HCT116 (cell line): ENCODE data around the gene SRPK2. TPM values are rescaled to one million over a fixed set of nuclear protein-coding genes. Genes with fewer than 3 reads are reported as not detected.

Experiments used
- ATAC-seq: fragments of 200-7000 bp; cut with Tn5 transposase; 2 replicates; pipeline ENCODE4 v1.9.1; 2020; ENCODE audit warnings: mild to moderate bottlenecking, moderate library complexity
- BruUV-seq: library from RNA; stranded (reverse); fragments of 400-500 nt; replicated peaks from 2 replicates; lab custom pipeline; 2021; lab: Mats Ljungman, UMichigan
- CTCF ChIA-PET: fragments of 300-600 bp; sonication (Branson Sonifier 250); formaldehyde crosslinking; loops from one replicate; lab custom pipeline; 2021; ENCODE audit warnings: antibody characterized with exemption; lab: Charles Lee
- POLR2A ChIA-PET: fragments of 300-600, 350-600 bp; sonication (Branson Sonifier 250); formaldehyde crosslinking; loops from one replicate; lab custom pipeline; 2021; ENCODE audit warnings: antibody characterized with exemption; lab: Charles Lee
- RAD21 ChIA-PET, 2 experiments: fragments of 300-600 bp; sonication (Branson Sonifier 250); formaldehyde crosslinking; loops; one replicate each; lab custom pipeline; 2023; ENCODE audit warnings: low total read pairs in 2 of 2; ENCODE audit not compliant: uncharacterized antibody in 2 of 2, unreplicated experiment in 2 of 2, low non-redundant PET in 1 of 2; lab: Charles Lee
- DNase-seq: peaks from one replicate; pipeline ENCODE4 v3.0.0-alpha.2; 2010; ENCODE audit warnings: low read depth, low spot score
- H2AFZ ChIP-seq: fragments of 200-600 bp; shearing (Covaris generic), sonication (generic); 2 replicates; pipeline ENCODE4 v1.6.1; 2017; ENCODE audit warnings: low read depth, mixed run types, mixed read lengths, antibody characterized with exemption, low read length; ENCODE audit not compliant: poor library complexity, severe bottlenecking
- H3K27ac ChIP-seq: 2 replicates; pipeline ENCODE4 v1.5.1; 2012; ENCODE audit warnings: low read depth, low read length
- H3K27me3 ChIP-seq: fragments of 200-600 bp; sonication (generic); 2 replicates; pipeline ENCODE4 v1.6.1; 2016; ENCODE audit warnings: mixed run types, low read length, mixed read lengths; ENCODE audit not compliant: insufficient read depth
- H3K36me3 ChIP-seq, 2 experiments: fragments of 200-500 bp in 1 of 2; fragments of 200-600 bp in 1 of 2; sonication (Bioruptor generic) in 1 of 2; sonication (generic) in 1 of 2; 2 replicates each; pipeline versions ENCODE4 v1.5.1 to v1.6.1; 2014 to 2016; ENCODE audit warnings: low read length in 2 of 2, inconsistent platforms in 1 of 2, mixed read lengths in 1 of 2, mixed run types in 1 of 2; ENCODE audit not compliant: insufficient read depth in 2 of 2, control insufficient read depth in 1 of 2
- H3K4me1 ChIP-seq, 2 experiments: fragments of 200-600 bp in 1 of 2; sonication (generic) in 1 of 2; 2 replicates each; pipeline versions ENCODE4 v1.5.1 to v1.6.1; 2012 to 2017; ENCODE audit warnings: low read length in 2 of 2, inconsistent platforms in 1 of 2, mild to moderate bottlenecking in 1 of 2, mixed read lengths in 1 of 2, mixed run types in 1 of 2, moderate library complexity in 1 of 2; ENCODE audit not compliant: insufficient read depth in 2 of 2, control insufficient read depth in 1 of 2
- H3K4me2 ChIP-seq: fragments of 200-600 bp; sonication (generic); 2 replicates; pipeline ENCODE4 v1.6.1; 2017; ENCODE audit warnings: mixed run types, low read length, mixed read lengths
- H3K4me3 ChIP-seq, 2 experiments: fragments of 200-600 bp in 1 of 2; sonication (generic) in 1 of 2; replicated peaks in 1 of 2; 2 replicates each; pipeline ENCODE4 v1.5.1; 2011 to 2016; ENCODE audit warnings: low read length in 2 of 2, control low read depth in 1 of 2, low read depth in 1 of 2, mild to moderate bottlenecking in 1 of 2, mixed read lengths in 1 of 2, mixed run types in 1 of 2
- H3K79me2 ChIP-seq: fragments of 200-600 bp; sonication (generic); 2 replicates; pipeline ENCODE4 v1.6.1; 2017; ENCODE audit warnings: mild to moderate bottlenecking, mixed run types, low read length, moderate library complexity, mixed read lengths; ENCODE audit not compliant: insufficient read depth
- H3K9ac ChIP-seq: fragments of 200-600 bp; sonication (generic); 2 replicates; pipeline ENCODE4 v1.6.1; 2016; ENCODE audit warnings: low read length, mixed read lengths
- H3K9me2 ChIP-seq: fragments of 200-600 bp; sonication (generic), shearing (Covaris generic); 2 replicates; pipeline ENCODE4 v1.6.1; 2017; ENCODE audit warnings: mixed run types, mild to moderate bottlenecking, moderate library complexity; ENCODE audit not compliant: insufficient read depth
- H3K9me3 ChIP-seq, 2 experiments: fragments of 200-500 bp in 1 of 2; fragments of 200-600 bp in 1 of 2; sonication (Bioruptor generic) in 1 of 2; sonication (generic) in 1 of 2; 2 replicates each; pipeline ENCODE4 v1.6.1; 2014 to 2017; ENCODE audit warnings: low read length in 2 of 2, mixed read lengths in 2 of 2, inconsistent platforms in 1 of 2, low read depth in 1 of 2, mild to moderate bottlenecking in 1 of 2, mixed run types in 1 of 2, moderate library complexity in 1 of 2; ENCODE audit not compliant: control insufficient read depth in 1 of 2, insufficient read depth in 1 of 2
- H4K20me1 ChIP-seq: fragments of 200-600 bp; sonication (generic), shearing (Covaris generic); 2 replicates; pipeline ENCODE4 v1.6.1; 2017; ENCODE audit warnings: mixed run types, mild to moderate bottlenecking, moderate library complexity; ENCODE audit not compliant: insufficient read depth
- CBX3 ChIP-seq: IDR thresholded peaks from 2 replicates; pipeline ENCODE4 v1.6.1; 2012; ENCODE audit warnings: low read depth
- CEBPB ChIP-seq: IDR thresholded peaks from 2 replicates; pipeline ENCODE4 v1.6.1; 2012; ENCODE audit warnings: low read depth
- EGR1 ChIP-seq: IDR thresholded peaks from 2 replicates; pipeline ENCODE4 v1.6.1; 2012; ENCODE audit warnings: low read depth
- ELF1 ChIP-seq: IDR thresholded peaks from 2 replicates; pipeline ENCODE4 v1.6.1; 2012; ENCODE audit warnings: low read depth, borderline replicate concordance
- EZH2 ChIP-seq: fragments of 200-600 bp; sonication (generic); IDR thresholded peaks from 2 replicates; pipeline ENCODE4 v1.6.1; 2017; ENCODE audit warnings: antibody characterized with exemption, mixed run types
- EZH2phosphoT487 ChIP-seq: fragments of 200-600 bp; IDR thresholded peaks from 2 replicates; pipeline ENCODE4 v1.6.1; 2018; ENCODE audit warnings: antibody characterized with exemption, borderline replicate concordance
- FOSL1 ChIP-seq: IDR thresholded peaks from 2 replicates; pipeline ENCODE4 v1.6.1; 2012; ENCODE audit warnings: low read depth
- POLR2AphosphoS5 ChIP-seq: IDR thresholded peaks from 2 replicates; pipeline ENCODE4 v1.6.1; 2011; ENCODE audit warnings: mild to moderate bottlenecking, low read depth, low read length, moderate library complexity
- RAD21 ChIP-seq: IDR thresholded peaks from 2 replicates; pipeline ENCODE4 v1.6.1; 2012; ENCODE audit warnings: low read depth, mild to moderate bottlenecking
- SRF ChIP-seq: IDR thresholded peaks from 2 replicates; pipeline ENCODE4 v1.6.1; 2012; ENCODE audit warnings: low read depth
- YY1 ChIP-seq: IDR thresholded peaks from 2 replicates; pipeline ENCODE4 v1.6.1; 2011; ENCODE audit warnings: low read length, low read depth, moderate library complexity, mild to moderate bottlenecking; ENCODE audit not compliant: insufficient replicate concordance; ENCODE audit errors: extremely low read depth
- ZNF274 ChIP-seq: fragments of 200-500 bp; sonication (Bioruptor generic); IDR thresholded peaks from 2 replicates; pipeline ENCODE4 v1.6.1; 2014; ENCODE audit warnings: mild to moderate bottlenecking, low read depth, low read length, inconsistent platforms
- intact Hi-C: fragments of 100-400 bp; cut with micrococcal nuclease; formaldehyde crosslinking; loops from 2 replicates; pipeline ENCODE4 v1.10.0; 2022
- total RNA-seq: library from RNA; stranded (reverse); gene quantifications from one replicate; pipeline ENCODE4 v1.2.1, GENCODE V29; 2021; ENCODE audit not compliant: unreplicated experiment
- TF ChIP-seq, protein P1 (sequence below): IDR thresholded peaks from 2 replicates; pipeline ENCODE4 v1.6.1; 2012
- TF ChIP-seq, protein P2 (sequence below): IDR thresholded peaks from 2 replicates; pipeline ENCODE4 v1.6.1; 2012
- TF ChIP-seq, protein P3 (sequence below): IDR thresholded peaks from 2 replicates; pipeline ENCODE4 v1.6.1; 2011; ENCODE audit warnings: mild to moderate bottlenecking, low read length, moderate library complexity; ENCODE audit not compliant: insufficient replicate concordance; ENCODE audit errors: extremely low read depth

Gene SRPK2
- total RNA-seq, 1 experiment from 2014 or later, result 37.4 TPM

DNA sequence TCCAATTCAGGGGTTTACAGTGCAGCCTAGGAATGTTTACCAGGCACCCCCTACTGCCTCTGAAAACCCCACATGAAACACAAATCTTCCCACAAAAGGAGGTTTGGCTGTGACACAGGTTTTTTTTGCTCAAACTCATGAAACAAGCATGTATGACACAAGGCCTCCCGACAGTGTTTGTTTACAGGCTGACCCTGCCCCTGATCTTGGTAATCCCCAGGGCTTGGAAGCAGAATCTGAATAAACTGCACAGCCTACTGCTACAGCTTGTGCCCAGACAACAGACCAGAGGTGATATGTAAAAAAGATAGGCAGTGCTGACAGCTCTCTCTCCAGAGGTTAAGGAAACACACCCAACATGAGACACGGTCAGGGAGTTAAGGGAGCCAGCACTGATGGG lies 190.5 kb downstream of the SRPK2 start:
- Histone ChIP-seq H3K36me3 (no peaks in the 10 kb centered on the region), H3K9me2 (no peaks in the 10 kb centered on the region), H3K79me2 (0 out of 2 replicates have a peak, but pooled peaks cover 4% of the 10 kb centered on the region), H3K4me1 (no peaks in the 10 kb centered on the region), H2AFZ (no peak overlapping the region)
- no TSS peak for BruUV-seq
- intact Hi-C loops, result no loop called here
- TF ChIP-seq RAD21, result no peak
- TF ChIP-seq FOSL1, result no peak
- TF ChIP-seq ELF1, result no peak
- TF ChIP-seq, protein P1, sequence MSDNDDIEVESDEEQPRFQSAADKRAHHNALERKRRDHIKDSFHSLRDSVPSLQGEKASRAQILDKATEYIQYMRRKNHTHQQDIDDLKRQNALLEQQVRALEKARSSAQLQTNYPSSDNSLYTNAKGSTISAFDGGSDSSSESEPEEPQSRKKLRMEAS, result no peak
- TF ChIP-seq, protein P2, sequence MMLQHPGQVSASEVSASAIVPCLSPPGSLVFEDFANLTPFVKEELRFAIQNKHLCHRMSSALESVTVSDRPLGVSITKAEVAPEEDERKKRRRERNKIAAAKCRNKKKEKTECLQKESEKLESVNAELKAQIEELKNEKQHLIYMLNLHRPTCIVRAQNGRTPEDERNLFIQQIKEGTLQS, result no peak
- TF ChIP-seq CBX3, result no peak
- TF ChIP-seq ZNF274, result no peak
- TF ChIP-seq EZH2phosphoT487, result no peak
- TF ChIP-seq SRF, result no peak
- TF ChIP-seq, protein P3, sequence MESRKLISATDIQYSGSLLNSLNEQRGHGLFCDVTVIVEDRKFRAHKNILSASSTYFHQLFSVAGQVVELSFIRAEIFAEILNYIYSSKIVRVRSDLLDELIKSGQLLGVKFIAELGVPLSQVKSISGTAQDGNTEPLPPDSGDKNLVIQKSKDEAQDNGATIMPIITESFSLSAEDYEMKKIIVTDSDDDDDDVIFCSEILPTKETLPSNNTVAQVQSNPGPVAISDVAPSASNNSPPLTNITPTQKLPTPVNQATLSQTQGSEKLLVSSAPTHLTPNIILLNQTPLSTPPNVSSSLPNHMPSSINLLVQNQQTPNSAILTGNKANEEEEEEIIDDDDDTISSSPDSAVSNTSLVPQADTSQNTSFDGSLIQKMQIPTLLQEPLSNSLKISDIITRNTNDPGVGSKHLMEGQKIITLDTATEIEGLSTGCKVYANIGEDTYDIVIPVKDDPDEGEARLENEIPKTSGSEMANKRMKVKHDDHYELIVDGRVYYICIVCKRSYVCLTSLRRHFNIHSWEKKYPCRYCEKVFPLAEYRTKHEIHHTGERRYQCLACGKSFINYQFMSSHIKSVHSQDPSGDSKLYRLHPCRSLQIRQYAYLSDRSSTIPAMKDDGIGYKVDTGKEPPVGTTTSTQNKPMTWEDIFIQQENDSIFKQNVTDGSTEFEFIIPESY, result no peak
- no peak for TF ChIP-seq POLR2AphosphoS5
- no peak for TF ChIP-seq EGR1
- no peak for TF ChIP-seq EZH2
- no peak for TF ChIP-seq CEBPB
- TF ChIP-seq YY1, result no peak
- TF ChIP-seq, all 23 proteins: peak for 0
- RAD21 ChIA-PET, result no interaction called here
- H3K9me3 ChIP-seq, result no peaks in the 10 kb centered on the region
- no peaks in the 10 kb centered on the region for H3K27me3 ChIP-seq
- no peak for ATAC-seq
- POLR2A ChIA-PET, result no interaction called here
- CTCF ChIA-PET, result no interaction called here
- no peak overlapping the region for H3K27ac ChIP-seq
- H3K4me3 ChIP-seq, result no peak overlapping the region
- H3K9ac ChIP-seq, result no peak overlapping the region
- DNase-seq, result no peak
- H3K4me2 ChIP-seq, result no peak overlapping the region
- H4K20me1 ChIP-seq, result no peaks in the 10 kb centered on the region
